ENCODE data around the gene UBASH3B. TPM values are rescaled to one million over a fixed set of nuclear protein-coding genes. Genes with fewer than 3 reads are reported as not detected.

UBASH3B gene
- total and polyA plus RNA-seq, 2 experiments from 2014 or later, result 5.1 to 11.1 TPM

DNA sequence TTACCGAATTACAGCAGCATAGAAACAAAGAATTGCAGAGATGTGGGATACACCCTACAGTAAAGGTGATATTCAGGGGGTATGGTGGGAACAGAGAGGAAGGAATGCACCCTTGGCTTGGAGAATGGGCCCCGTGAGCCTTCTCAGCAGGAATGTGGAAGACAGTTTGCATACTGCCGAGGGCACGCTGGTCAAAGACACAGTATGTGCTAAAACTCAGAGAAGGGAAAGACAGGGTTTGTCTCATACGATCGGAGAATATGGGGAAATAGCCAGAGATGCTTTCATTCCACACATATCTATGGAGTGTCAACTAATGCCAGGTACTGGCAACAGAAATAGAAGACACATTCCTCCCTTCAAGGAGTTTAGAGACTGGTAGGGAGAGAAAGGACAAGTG lies 36.9 kb downstream of the UBASH3B start:
- no peaks in the 10 kb centered on the region for H3K79me2 ChIP-seq
- H4K20me1 ChIP-seq (ENCODE audit: insufficient read depth, poor library complexity, severe bottlenecking), result no peaks in the 10 kb centered on the region
- no peaks in the 10 kb centered on the region for H3K36me3 ChIP-seq (replicated peaks; ENCODE audit: insufficient read depth, low read depth)
- no peaks in the 10 kb centered on the region for H3K27me3 ChIP-seq
- H3K9me3 ChIP-seq (ENCODE audit: low read depth), result no peaks in the 10 kb centered on the region
- peaks cover 17% of the 10 kb centered on the region for H3K4me1 ChIP-seq (ENCODE audit: insufficient read depth)
- no peak overlapping the region for H3K4me3 ChIP-seq
- H3K4me2 ChIP-seq, result no peak overlapping the region
- WGBS (ENCODE audit: low lambda C conversion rate, missing lambda C conversion rate), result 68% methylated on average over 6 of the region's 6 CpGs
- H3K27ac ChIP-seq, result peak overlapping the region; percentile 62
- no peaks in the 10 kb centered on the region for H3K9me2 ChIP-seq (replicated peaks; ENCODE audit: insufficient read depth)
- no peak overlapping the region for H2AFZ ChIP-seq
- TF ChIP-seq EZH2 (IDR thresholded peaks at IDR 0.05; ENCODE audit: borderline replicate concordance) (no peak), EZH2phosphoT487 (IDR thresholded peaks at IDR 0.05; ENCODE audit: low read depth, severe bottlenecking, unreplicated experiment) (no peak)
- TF ChIP-seq, protein P1, sequence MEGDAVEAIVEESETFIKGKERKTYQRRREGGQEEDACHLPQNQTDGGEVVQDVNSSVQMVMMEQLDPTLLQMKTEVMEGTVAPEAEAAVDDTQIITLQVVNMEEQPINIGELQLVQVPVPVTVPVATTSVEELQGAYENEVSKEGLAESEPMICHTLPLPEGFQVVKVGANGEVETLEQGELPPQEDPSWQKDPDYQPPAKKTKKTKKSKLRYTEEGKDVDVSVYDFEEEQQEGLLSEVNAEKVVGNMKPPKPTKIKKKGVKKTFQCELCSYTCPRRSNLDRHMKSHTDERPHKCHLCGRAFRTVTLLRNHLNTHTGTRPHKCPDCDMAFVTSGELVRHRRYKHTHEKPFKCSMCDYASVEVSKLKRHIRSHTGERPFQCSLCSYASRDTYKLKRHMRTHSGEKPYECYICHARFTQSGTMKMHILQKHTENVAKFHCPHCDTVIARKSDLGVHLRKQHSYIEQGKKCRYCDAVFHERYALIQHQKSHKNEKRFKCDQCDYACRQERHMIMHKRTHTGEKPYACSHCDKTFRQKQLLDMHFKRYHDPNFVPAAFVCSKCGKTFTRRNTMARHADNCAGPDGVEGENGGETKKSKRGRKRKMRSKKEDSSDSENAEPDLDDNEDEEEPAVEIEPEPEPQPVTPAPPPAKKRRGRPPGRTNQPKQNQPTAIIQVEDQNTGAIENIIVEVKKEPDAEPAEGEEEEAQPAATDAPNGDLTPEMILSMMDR (IDR thresholded peaks at IDR 0.05; ENCODE audit: poor library complexity), result no peak
- DNase-seq (ENCODE audit: low spot score), result no peak

GRCh38 chr11:122695076-122695615 lies 39.6 kb downstream of the UBASH3B start:
- Histone ChIP-seq H3K27ac (no peak overlapping the region), H3K9me2 (replicated peaks; ENCODE audit: insufficient read depth) (no peaks in the 10 kb centered on the region), H3K79me2 (no peaks in the 10 kb centered on the region), H3K4me2 (no peak overlapping the region), H3K27me3 (no peaks in the 10 kb centered on the region), H3K9me3 (ENCODE audit: low read depth) (no peaks in the 10 kb centered on the region), H3K36me3 (replicated peaks; ENCODE audit: insufficient read depth, low read depth) (no peaks in the 10 kb centered on the region), H4K20me1 (ENCODE audit: insufficient read depth, poor library complexity, severe bottlenecking) (no peaks in the 10 kb centered on the region), H3K4me1 (ENCODE audit: insufficient read depth) (peaks cover 17% of the 10 kb centered on the region), H2AFZ (no peak overlapping the region), H3K4me3 (no peak overlapping the region)
- 95% methylated on average over 12 of the region's 13 CpGs for WGBS (ENCODE audit: low lambda C conversion rate, missing lambda C conversion rate)
- no peak for DNase-seq (ENCODE audit: low spot score)
- TF ChIP-seq, protein P1 (IDR thresholded peaks at IDR 0.05; ENCODE audit: poor library complexity), result no peak
- no peak for TF ChIP-seq EZH2 (IDR thresholded peaks at IDR 0.05; ENCODE audit: borderline replicate concordance)
- TF ChIP-seq EZH2phosphoT487 (IDR thresholded peaks at IDR 0.05; ENCODE audit: low read depth, severe bottlenecking, unreplicated experiment), result no peak

DNA sequence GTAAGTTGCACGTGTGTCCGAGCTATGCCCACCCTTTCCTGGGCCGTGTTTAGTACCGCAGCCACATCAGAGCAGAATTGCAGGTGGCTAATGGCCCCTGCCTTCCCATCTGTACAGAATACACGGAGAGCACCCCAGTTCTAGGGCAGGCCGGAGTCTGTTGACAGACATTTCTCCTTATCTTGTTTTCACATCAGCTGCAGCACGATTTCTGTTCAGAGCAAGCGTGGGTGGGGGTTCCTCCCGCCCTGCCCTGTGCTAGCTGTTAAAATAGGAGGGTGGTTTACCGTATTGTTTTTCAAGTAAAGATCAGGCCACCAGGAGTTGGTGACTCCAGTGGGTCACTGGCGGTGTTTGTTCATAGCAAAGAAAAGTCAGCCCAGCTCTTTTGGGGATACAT lies 41.1 kb downstream of the UBASH3B start:
- H3K27ac ChIP-seq, result no peak overlapping the region
- H2AFZ ChIP-seq, result no peak overlapping the region
- H3K79me2 ChIP-seq, result no peaks in the 10 kb centered on the region
- H3K36me3 ChIP-seq (replicated peaks; ENCODE audit: insufficient read depth, low read depth), result no peaks in the 10 kb centered on the region
- no peaks in the 10 kb centered on the region for H3K9me3 ChIP-seq (ENCODE audit: low read depth)
- peaks cover 11% of the 10 kb centered on the region for H3K4me1 ChIP-seq (ENCODE audit: insufficient read depth)
- WGBS (ENCODE audit: low lambda C conversion rate, missing lambda C conversion rate), result 57% methylated on average over 11 of the region's 11 CpGs
- no peak overlapping the region for H3K4me3 ChIP-seq
- DNase-seq (ENCODE audit: low spot score), result no peak
- H3K9me2 ChIP-seq (replicated peaks; ENCODE audit: insufficient read depth), result no peaks in the 10 kb centered on the region
- no peak for TF ChIP-seq EZH2 (IDR thresholded peaks at IDR 0.05; ENCODE audit: borderline replicate concordance)
- no peak for TF ChIP-seq EZH2phosphoT487 (IDR thresholded peaks at IDR 0.05; ENCODE audit: low read depth, severe bottlenecking, unreplicated experiment)
- TF ChIP-seq, protein P1 (IDR thresholded peaks at IDR 0.05; ENCODE audit: poor library complexity), result no peak
- no peak overlapping the region for H3K4me2 ChIP-seq
- H3K27me3 ChIP-seq, result no peaks in the 10 kb centered on the region
- H4K20me1 ChIP-seq (ENCODE audit: insufficient read depth, poor library complexity, severe bottlenecking), result no peaks in the 10 kb centered on the region
